Naive thymus-derived CD8-positive, alpha-beta T cell (primary cell): ENCODE measurements around the gene GRM5. TPM values are rescaled to one million over a fixed set of nuclear protein-coding genes. Genes with fewer than 3 reads are reported as not detected.
"Not testable (repeated sequence)": the region's sequence is repeated elsewhere in the genome, so short reads cannot be mapped to it uniquely, and the experiment has no call there.

ENCODE experiments used
- ATAC-seq, 2 donors: fragments of 150-1000 bp; cut with Tn5 transposase in 1 of 2; sonication (Bioruptor Pico), chemical (Tn5 transposase) in 1 of 2; 1 replicate in 1 of 2; 2 replicates in 1 of 2; pipeline ENCODE4 v1.10.0; 2021; ENCODE audit warnings: mild to moderate bottlenecking in 2 of 2, moderate library complexity in 2 of 2
- POLR2A ChIA-PET: fragments of 350-600 bp; sonication (Branson Sonifier 250); formaldehyde crosslinking; loops from one replicate; lab custom pipeline; 2021; ENCODE audit warnings: antibody characterized with exemption; lab: Charles Lee
- DNase-seq, 10 donors: peaks; one replicate each; pipeline versions ENCODE4 v3.0.0 to v3.0.0-alpha.2; 2020 to 2022
- H3K27ac Mint-ChIP-seq, 10 donors: one replicate each; pipeline ENCODE4 v1.8.0; 2020 to 2022; ENCODE audit warnings: mild to moderate bottlenecking in 10 of 10, mixed read lengths in 10 of 10, moderate library complexity in 4 of 10, inconsistent platforms in 1 of 10
- H3K27me3 Mint-ChIP-seq, 5 donors: one replicate each; pipeline ENCODE4 v1.8.0; 2021 to 2022; ENCODE audit warnings: mixed read lengths in 5 of 5
- H3K36me3 Mint-ChIP-seq, 3 donors: one replicate each; pipeline ENCODE4 v1.8.0; 2020 to 2022; ENCODE audit warnings: mixed read lengths in 3 of 3, mild to moderate bottlenecking in 2 of 3, inconsistent platforms in 1 of 3
- H3K4me1 Mint-ChIP-seq, 4 donors: one replicate each; pipeline ENCODE4 v1.8.0; 2021 to 2022; ENCODE audit warnings: mixed read lengths in 4 of 4
- H3K4me3 Mint-ChIP-seq, 10 donors: one replicate each; pipeline ENCODE4 v1.8.0; 2020 to 2022; ENCODE audit warnings: mild to moderate bottlenecking in 10 of 10, mixed read lengths in 10 of 10, moderate library complexity in 6 of 10, inconsistent platforms in 1 of 10
- H3K9me3 Mint-ChIP-seq, 9 donors: one replicate each; pipeline ENCODE4 v1.8.0; 2020 to 2022; ENCODE audit warnings: mixed read lengths in 9 of 9, mild to moderate bottlenecking in 3 of 9, inconsistent platforms in 1 of 9, moderate library complexity in 1 of 9
- polyA plus RNA-seq, 3 donors: library from polyadenylated mRNA; unstranded; fragments of 300-500 nt; fragmentation: Illumina TruSeq; gene quantifications; one replicate each; pipeline ENCODE4 v1.2.3, GENCODE V29; 2021
- total RNA-seq, 8 experiments: library from RNA in 2 of 8; stranded (reverse) in 2 of 8; gene quantifications; one replicate each; pipeline ENCODE4 v1.2.3 and lab custom pipeline; 2021 to 2026

The GRM5 gene
- total RNA-seq (not detected), polyA plus RNA-seq (not detected), total RNA-seq (lab: John Stamatoyannopoulos, UW) (0 reads per million in 6 experiments)

DNA sequence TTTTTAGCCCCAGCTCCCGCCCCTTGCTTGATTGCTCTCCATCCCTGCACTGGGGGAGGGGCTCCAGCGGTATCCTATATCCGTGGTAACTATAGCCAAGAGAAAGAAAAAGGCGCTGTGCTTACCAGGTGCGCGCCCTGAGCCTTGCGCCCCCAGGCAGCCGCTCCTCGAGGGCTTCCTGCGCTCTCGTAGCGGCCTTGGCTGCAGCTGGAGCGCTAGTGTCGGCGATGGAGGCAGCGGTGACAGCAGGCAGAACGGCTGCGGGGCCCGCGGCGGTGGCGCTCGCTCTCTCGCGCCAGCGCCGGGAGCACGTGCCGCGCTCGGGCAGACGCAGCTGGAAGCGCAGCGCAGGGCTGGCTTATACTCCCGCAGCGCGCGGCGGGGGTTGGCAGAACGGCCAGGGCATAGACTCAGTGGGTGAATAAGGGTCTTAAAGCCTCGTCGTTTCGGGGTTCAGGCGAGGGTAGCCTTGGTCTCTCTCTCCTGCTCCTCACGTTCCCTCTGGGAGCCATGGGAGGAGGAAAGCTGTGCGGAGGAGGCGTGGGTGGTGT lies at the start of gene GRM5:
TSS of gene GRM5 (minus strand) at position 332 of the 551 bp plus-strand sequence. CDS start 18,110 bp downstream, outside the sequence.
- DNase-seq, POLR2A ChIA-PET, H3K9me3 Mint-ChIP-seq, ATAC-seq, H3K36me3 Mint-ChIP-seq, H3K27ac Mint-ChIP-seq: not testable (repeated sequence)
- H3K4me3 Mint-ChIP-seq, result peak within 1 kb of the TSS in 4 of 10 donors; percentile 26 to 55 (median 36)
- H3K27me3 Mint-ChIP-seq, result peaks cover 26 to 65% (median 45%) of the 10 kb centered on the region in 5 donors
- peaks cover 3 to 15% (median 13%) of the 10 kb centered on the region in 4 donors for H3K4me1 Mint-ChIP-seq

DNA sequence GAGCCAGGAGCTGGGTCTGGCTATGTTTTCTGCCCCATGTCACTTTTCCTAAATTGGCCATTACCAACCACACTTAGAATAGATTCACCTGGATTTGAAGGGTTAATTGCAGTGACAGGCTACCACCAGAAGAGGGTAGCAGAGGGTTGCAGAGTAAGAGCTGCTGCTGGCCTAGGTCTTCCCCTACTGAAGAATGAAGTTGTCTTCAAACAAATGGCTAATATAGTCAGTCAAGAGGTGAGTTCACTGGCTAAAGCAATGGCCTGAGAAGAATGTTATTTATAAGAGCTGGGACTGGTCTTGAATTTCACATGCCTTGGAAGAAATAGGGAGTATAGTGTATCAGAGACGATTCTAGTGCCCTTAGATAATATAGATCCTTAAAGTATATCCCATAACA lies 32.2 kb upstream of the GRM5 start:
- peak in 4 of 10 donors; percentile 4 to 13 (median 7) for DNase-seq
- H3K4me3 Mint-ChIP-seq, H3K36me3 Mint-ChIP-seq, H3K4me1 Mint-ChIP-seq, H3K27ac Mint-ChIP-seq, H3K9me3 Mint-ChIP-seq, POLR2A ChIA-PET, H3K27me3 Mint-ChIP-seq: not testable (repeated sequence)
- ATAC-seq, result peak in 1 of 2 donors; percentile 46

DNA sequence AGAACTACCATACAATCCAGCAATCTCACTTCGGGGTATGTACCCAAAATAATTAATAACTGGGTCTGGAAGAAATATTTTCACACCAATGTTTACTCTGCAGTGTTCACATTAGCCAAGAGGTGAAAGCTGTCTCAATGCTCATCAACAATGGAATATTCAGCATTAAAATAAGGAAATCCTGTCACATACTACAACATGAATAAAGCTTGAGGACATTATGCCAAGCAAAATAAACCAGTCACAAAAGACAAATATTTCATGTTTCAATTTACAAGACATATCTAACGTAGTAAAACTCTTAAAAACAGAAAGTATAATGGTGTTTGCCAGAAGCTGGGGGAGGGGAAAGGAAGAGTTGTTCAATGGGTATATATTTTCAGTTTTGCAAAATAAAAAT lies 28.0 kb upstream of the GRM5 start:
- H3K27ac Mint-ChIP-seq, ATAC-seq, POLR2A ChIA-PET, H3K4me1 Mint-ChIP-seq, DNase-seq, H3K27me3 Mint-ChIP-seq, H3K4me3 Mint-ChIP-seq: not testable (repeated sequence)
- Mint-ChIP-seq H3K36me3 (peaks cover 0 to 22% (median 2%) of the 10 kb centered on the region in 3 donors), H3K9me3 (peaks cover 10 to 27% (median 16%) of the 10 kb centered on the region in 9 donors)

DNA sequence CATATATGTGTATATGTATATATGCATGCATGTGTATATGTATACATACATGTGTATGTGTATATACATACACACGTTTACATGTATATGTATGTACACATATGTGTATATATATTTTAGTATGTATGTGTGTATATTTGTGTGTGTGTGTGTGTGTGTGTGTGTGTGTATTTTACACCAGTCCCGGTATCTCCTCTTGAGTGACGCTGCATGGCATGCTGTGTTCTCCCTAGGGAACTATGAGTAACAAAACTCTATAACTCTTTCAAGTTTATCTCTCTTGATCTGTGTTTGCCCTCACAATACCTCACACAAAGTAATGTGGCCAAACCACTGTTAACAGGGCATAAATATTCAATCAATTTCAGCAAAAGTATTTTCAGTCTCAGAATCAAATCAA lies 19.2 kb upstream of the GRM5 start:
- POLR2A ChIA-PET, H3K4me3 Mint-ChIP-seq, ATAC-seq, DNase-seq, H3K27me3 Mint-ChIP-seq, H3K4me1 Mint-ChIP-seq, H3K27ac Mint-ChIP-seq: not testable (repeated sequence)
- peaks cover 0 to 14% (median under 1%) of the 10 kb centered on the region in 3 donors for H3K36me3 Mint-ChIP-seq
- peaks cover 6 to 19% (median 9%) of the 10 kb centered on the region in 9 donors for H3K9me3 Mint-ChIP-seq

DNA sequence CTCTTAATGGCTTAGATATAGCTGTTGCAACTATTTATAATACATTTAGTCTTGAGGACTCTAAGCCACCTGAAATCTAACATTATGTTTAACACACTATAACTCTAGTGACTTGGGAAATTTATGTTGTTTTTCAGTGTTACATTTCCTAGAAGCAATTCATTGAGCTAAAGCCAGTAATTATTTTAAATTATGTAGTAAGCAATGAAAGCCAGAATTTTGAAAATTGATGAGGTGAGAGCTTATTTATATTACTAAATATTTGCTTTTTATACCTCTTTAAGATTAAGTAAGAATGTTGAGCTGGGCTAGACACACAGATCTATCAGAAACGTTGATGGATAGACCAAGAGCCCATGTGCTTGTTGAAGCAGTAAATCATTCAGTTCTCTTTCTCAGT lies 5.1 kb upstream of the GRM5 start:
- ATAC-seq, H3K4me1 Mint-ChIP-seq, DNase-seq, H3K4me3 Mint-ChIP-seq, H3K27ac Mint-ChIP-seq, H3K36me3 Mint-ChIP-seq, H3K9me3 Mint-ChIP-seq, POLR2A ChIA-PET: not testable (repeated sequence)
- H3K27me3 Mint-ChIP-seq, result peaks cover 12 to 20% (median 14%) of the 10 kb centered on the region in 5 donors

DNA sequence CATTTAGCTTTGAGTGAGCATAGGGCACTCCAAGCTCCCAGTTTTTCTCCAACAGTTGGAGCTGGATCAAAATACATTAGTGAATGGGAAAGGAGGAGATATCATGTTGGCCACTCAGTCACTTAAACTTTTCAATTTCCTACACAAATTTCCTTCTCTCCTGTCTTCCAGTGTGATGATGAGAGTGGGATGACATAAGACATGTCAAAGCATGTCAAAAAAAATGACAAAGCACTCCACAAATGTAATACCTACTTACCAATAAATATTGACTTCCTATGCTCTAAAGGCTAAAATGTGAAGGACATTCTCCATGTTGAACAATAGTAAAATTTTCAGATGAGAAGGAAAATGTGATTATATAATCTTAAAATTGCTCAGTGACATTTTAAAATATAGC lies 1.5 kb upstream of the GRM5 start:
- Mint-ChIP-seq H3K27ac (no peak overlapping the region), H3K27me3 (peaks cover 24 to 56% (median 39%) of the 10 kb centered on the region in 5 donors), H3K9me3 (no peaks in the 10 kb centered on the region), H3K4me3 (no peak overlapping the region), H3K4me1 (peaks cover 3 to 15% (median 13%) of the 10 kb centered on the region in 4 donors), H3K36me3 (no peaks in the 10 kb centered on the region)
- DNase-seq (no peak), ATAC-seq (no peak)
- POLR2A ChIA-PET, result no interaction called here

DNA sequence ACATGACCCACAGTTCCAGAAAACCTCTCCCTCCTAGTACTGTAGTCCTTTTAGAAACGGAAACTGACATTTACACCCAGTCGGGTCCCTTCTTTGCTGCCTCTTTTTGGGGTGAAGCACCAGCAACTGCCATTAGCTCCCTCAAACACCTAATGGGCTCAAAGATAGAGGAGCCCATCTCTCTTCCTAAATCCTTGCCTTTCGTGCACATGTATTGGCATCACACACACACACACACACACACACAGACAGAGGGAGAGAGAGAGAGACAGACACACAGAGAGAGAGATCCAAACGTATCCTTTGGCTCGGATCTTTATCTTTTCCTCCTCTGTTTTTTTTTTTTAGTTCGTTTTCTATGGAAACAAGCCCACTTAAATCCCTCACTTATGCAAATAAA lies 716 bp downstream of the GRM5 start:
- Mint-ChIP-seq H3K27me3 (peaks cover 26 to 65% (median 45%) of the 10 kb centered on the region in 5 donors), H3K4me3 (no peak overlapping the region), H3K9me3 (no peaks in the 10 kb centered on the region), H3K36me3 (no peaks in the 10 kb centered on the region), H3K4me1 (peaks cover 3 to 15% (median 13%) of the 10 kb centered on the region in 4 donors), H3K27ac (no peak overlapping the region)
- POLR2A ChIA-PET, result no interaction called here
- no peak for ATAC-seq
- no peak for DNase-seq

DNA sequence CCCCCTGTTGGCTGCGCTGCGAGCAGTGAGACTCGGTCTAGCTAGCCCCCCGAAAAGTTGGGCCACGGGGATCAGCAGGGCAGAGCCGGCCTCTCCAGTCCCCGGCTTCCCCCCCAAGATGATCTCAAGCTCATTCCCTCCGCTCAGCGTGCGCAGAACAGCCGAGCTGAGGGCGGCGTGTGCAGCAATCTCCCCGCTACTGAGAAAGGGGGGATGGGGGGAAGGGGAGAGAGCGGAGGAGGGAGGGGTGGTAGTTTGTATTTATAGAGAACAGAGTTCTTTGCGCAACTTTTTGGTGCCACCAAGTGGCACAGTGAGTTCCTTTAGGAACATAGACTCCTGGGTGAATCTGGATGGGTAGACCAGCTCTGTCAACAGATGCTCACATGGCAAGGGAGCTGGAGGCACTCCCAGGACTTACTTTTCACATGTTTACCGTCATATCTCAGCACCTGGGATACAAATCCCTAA lies 2.3 kb downstream of the GRM5 start:
- POLR2A ChIA-PET, result not testable (repeated sequence)

DNA sequence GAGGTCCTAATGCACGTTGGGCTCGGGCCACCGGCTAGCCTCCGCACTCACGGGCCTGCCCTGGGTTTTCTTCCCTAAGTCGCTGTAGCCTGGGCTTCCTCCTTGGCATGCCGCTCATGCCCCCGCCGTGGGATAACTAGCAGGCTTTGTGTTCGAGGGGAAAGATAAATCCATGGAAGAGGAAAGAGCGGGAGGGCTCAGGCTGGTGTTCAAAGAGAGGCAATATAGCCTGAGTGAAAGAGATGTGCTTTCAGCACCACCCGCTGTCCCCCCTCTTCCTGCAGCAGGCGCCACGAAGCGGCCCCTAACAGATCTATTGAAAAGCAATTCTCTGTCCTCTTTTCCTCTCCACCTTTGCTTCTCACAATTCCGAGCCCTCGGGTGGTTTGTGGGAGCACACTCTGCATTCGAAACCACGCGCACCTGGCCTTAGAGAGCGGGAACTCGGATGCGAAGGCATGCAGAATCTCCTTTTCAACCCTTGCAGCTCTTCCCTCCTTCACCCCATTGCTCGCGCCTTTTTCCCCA lies 2.9 kb downstream of the GRM5 start:
- peaks cover 3 to 15% (median 13%) of the 10 kb centered on the region in 4 donors for H3K4me1 Mint-ChIP-seq
- H3K27me3 Mint-ChIP-seq, result peaks cover 25 to 73% (median 49%) of the 10 kb centered on the region in 5 donors
- H3K4me3 Mint-ChIP-seq, result peak overlapping the region in 5 of 10 donors; percentile 1 to 68 (median 45)
- H3K36me3 Mint-ChIP-seq, H3K27ac Mint-ChIP-seq, POLR2A ChIA-PET, H3K9me3 Mint-ChIP-seq: not testable (repeated sequence)
- peak in 2 of 10 donors; percentile 4 to 15 for DNase-seq
- peak in 1 of 2 donors; percentile 54 for ATAC-seq

More for the DNA sequence above, 2.3 kb downstream of the GRM5 start:
- H3K27ac Mint-ChIP-seq, H3K9me3 Mint-ChIP-seq, DNase-seq, ATAC-seq, H3K36me3 Mint-ChIP-seq: not testable (repeated sequence)
- Mint-ChIP-seq H3K4me1 (peaks cover 3 to 15% (median 13%) of the 10 kb centered on the region in 4 donors), H3K27me3 (peaks cover 23 to 67% (median 45%) of the 10 kb centered on the region in 5 donors), H3K4me3 (peak overlapping the region in 3 of 10 donors; percentile 9 to 35 (median 19))

DNA sequence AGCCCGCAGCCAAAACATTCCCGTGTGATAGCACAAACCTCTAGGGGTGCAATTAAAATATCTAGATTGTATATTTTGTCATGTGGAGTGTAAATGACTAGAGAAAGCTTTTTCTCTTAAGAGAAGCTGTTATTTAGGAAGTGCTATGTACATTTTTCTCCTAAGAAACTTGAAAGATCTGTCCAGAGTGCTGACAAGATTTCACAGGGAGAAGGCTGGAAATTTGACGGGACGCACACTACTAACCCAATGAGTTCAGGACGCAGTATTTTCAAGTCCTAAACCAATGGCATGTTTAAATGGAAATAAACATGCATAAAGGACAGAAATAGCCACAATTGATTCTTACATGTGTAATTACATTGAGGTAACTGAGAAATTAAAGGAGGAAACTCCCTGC lies 3.9 kb downstream of the GRM5 start:
- DNase-seq, H3K4me3 Mint-ChIP-seq, H3K36me3 Mint-ChIP-seq, POLR2A ChIA-PET, ATAC-seq, H3K9me3 Mint-ChIP-seq, H3K27ac Mint-ChIP-seq: not testable (repeated sequence)
- peaks cover 20 to 64% (median 44%) of the 10 kb centered on the region in 5 donors for H3K27me3 Mint-ChIP-seq
- H3K4me1 Mint-ChIP-seq, result peaks cover 3 to 15% (median 13%) of the 10 kb centered on the region in 4 donors

DNA sequence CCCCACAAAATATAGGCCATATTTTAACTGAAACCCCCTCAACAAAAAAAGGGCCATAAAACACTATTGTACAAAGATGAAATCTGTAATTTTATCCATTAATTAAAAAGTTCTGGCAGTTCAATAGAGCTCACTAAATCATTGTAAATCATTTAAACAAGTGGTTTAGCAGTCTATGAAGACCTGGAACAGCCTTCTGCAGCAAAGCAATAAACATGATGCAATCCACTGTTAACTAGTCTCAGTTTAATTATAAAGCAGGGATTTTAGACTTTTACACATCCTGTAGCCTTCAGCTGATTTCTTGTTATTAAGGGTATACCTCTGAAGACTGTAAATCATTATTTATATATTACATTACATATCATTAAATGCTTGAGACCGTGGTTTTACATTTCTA lies 8.4 kb downstream of the GRM5 start:
- H3K36me3 Mint-ChIP-seq, H3K27ac Mint-ChIP-seq, POLR2A ChIA-PET, H3K9me3 Mint-ChIP-seq, ATAC-seq, H3K4me3 Mint-ChIP-seq, H3K4me1 Mint-ChIP-seq, DNase-seq: not testable (repeated sequence)
- H3K27me3 Mint-ChIP-seq, result peaks cover 5 to 21% (median 8%) of the 10 kb centered on the region in 5 donors

DNA sequence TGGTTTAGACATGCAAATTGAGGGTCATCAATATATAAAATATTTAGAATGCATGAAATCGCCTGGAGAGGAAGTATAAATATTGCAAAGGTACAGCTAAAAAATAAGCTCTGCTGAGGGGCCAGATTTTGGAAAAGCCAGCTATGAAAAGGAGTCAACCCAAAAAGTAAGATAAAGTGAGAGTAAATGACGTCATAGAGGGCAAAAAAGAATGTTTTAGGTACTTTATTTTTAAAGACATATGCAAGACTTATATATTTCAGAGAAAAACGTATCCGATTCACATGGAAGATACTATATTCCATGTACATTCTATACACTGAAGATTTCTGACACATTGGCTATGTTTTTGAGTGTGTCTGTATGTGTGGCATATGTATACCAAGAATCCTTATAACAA lies 13.6 kb downstream of the GRM5 start:
- no peak for DNase-seq
- peaks cover 0 to 9% (median 0%) of the 10 kb centered on the region in 5 donors for H3K27me3 Mint-ChIP-seq
- no peak for ATAC-seq
- no peak overlapping the region for H3K4me3 Mint-ChIP-seq
- H3K9me3 Mint-ChIP-seq, result peaks cover 0 to 2% (median 0%) of the 10 kb centered on the region in 9 donors
- no peak overlapping the region for H3K27ac Mint-ChIP-seq
- H3K4me1 Mint-ChIP-seq, result no peaks in the 10 kb centered on the region
- POLR2A ChIA-PET, result no interaction called here
- H3K36me3 Mint-ChIP-seq, result no peaks in the 10 kb centered on the region

DNA sequence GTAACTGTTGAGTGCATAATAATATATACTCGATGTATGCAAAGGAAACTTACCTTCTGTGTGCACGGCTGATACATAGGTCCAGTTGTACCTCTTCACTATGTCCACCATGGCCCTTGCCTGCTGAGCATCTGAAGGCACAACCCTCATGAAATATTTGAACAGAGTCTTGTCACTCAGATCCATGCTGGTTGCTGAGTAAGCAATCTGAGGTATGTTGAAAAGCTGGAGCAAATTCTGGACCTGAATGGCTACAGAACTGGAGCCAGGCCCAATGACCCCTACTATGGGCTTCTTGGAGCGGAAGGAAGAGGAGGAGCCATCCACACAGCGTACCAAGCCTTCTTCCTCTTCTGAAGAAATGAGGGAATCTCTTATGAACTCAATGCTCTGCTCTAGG lies 18.6 kb downstream of the GRM5 start:
- H3K9me3 Mint-ChIP-seq, H3K27ac Mint-ChIP-seq, ATAC-seq, H3K4me1 Mint-ChIP-seq, DNase-seq, H3K36me3 Mint-ChIP-seq, H3K4me3 Mint-ChIP-seq, POLR2A ChIA-PET, H3K27me3 Mint-ChIP-seq: not testable (repeated sequence)
